PC-9 (cell line): ENCODE results near the gene EPS8L3.

Source experiments
- EZH2 ChIP-seq: fragments of 200-600 bp; sonication (generic); IDR thresholded peaks from 2 replicates; pipeline ENCODE4 v1.8.0; 2017; ENCODE audit warnings: antibody characterized with exemption, low read depth
- TF ChIP-seq, protein P1 (sequence below): fragments of 200-600 bp; sonication (generic); conservative IDR thresholded peaks from 2 replicates; pipeline ENCODE4 v1.6.1; 2017; ENCODE audit warnings: mixed run types, antibody characterized with exemption, mild to moderate bottlenecking, moderate library complexity

DNA sequence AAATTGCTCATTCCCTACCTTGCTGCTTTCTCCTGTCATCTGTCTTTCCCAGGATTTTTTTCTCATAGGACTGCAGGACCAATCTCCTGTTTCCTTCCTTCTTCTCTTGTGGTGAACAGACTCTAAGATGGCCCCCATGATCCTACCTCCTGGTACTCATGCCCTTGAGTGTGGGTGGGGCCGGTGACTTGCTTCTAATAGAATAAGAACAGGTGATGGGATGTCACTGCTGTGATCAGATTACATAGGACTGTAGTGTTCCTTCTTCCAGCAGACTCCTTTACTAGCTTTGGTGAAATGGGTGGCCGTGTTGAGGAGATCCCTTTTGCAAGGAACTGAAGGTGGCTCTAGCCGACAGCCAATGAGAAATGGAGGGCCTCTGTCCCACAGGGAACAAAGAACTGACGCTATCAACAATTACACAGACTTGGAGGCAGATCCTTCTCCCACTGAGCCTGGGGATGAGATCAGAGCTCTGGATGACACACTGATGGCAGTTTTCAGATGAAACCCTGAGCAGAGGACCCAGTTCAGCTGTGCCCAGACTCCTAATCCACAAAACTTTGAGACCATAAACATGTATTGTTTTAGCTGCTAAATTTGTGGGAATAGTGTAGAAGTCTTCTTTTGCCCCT lies 30.4 kb downstream of the EPS8L3 start:
- TF ChIP-seq, protein P1, sequence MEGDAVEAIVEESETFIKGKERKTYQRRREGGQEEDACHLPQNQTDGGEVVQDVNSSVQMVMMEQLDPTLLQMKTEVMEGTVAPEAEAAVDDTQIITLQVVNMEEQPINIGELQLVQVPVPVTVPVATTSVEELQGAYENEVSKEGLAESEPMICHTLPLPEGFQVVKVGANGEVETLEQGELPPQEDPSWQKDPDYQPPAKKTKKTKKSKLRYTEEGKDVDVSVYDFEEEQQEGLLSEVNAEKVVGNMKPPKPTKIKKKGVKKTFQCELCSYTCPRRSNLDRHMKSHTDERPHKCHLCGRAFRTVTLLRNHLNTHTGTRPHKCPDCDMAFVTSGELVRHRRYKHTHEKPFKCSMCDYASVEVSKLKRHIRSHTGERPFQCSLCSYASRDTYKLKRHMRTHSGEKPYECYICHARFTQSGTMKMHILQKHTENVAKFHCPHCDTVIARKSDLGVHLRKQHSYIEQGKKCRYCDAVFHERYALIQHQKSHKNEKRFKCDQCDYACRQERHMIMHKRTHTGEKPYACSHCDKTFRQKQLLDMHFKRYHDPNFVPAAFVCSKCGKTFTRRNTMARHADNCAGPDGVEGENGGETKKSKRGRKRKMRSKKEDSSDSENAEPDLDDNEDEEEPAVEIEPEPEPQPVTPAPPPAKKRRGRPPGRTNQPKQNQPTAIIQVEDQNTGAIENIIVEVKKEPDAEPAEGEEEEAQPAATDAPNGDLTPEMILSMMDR = no peak
- no peak for TF ChIP-seq EZH2
